Measurements from ENCODE around the gene PLAC9. TPM values are rescaled to one million over a fixed set of nuclear protein-coding genes. Genes with fewer than 3 reads are reported as not detected.

Gene PLAC9
- total and polyA plus RNA-seq, 9 donors, result 3.1 to 16.9 (median 6.7) TPM

GRCh38 chr10:80159166-80159873, 26.8 kb downstream of the PLAC9 start:
- TF ChIP-seq POLR2A (IDR thresholded peaks at IDR 0.05) (no peak), EP300 (IDR thresholded peaks at IDR 0.05) (no peak)
- TF ChIP-seq, protein P1, sequence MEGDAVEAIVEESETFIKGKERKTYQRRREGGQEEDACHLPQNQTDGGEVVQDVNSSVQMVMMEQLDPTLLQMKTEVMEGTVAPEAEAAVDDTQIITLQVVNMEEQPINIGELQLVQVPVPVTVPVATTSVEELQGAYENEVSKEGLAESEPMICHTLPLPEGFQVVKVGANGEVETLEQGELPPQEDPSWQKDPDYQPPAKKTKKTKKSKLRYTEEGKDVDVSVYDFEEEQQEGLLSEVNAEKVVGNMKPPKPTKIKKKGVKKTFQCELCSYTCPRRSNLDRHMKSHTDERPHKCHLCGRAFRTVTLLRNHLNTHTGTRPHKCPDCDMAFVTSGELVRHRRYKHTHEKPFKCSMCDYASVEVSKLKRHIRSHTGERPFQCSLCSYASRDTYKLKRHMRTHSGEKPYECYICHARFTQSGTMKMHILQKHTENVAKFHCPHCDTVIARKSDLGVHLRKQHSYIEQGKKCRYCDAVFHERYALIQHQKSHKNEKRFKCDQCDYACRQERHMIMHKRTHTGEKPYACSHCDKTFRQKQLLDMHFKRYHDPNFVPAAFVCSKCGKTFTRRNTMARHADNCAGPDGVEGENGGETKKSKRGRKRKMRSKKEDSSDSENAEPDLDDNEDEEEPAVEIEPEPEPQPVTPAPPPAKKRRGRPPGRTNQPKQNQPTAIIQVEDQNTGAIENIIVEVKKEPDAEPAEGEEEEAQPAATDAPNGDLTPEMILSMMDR (IDR thresholded peaks at IDR 0.05), result no peak
- H3K27me3 ChIP-seq, result no peaks in the 10 kb centered on the region
- H3K4me1 ChIP-seq (ENCODE audit: insufficient read depth), result peaks cover 11% of the 10 kb centered on the region
- WGBS, 3 donors, result 75 to 78% (median 78%) methylated on average over 9 of the region's 9 CpGs
- intact Hi-C loops (cut with DNase I), result loop anchor here in 3 of 4 donors (5.0 kb wide), 2 partner anchors 43 to 48 kb away; partner anchors contain the start of gene ANXA11 (in 2 of the 3)
- H3K4me3 ChIP-seq, result no peak overlapping the region
- H3K27ac ChIP-seq, result peak overlapping the region; percentile 16 to 41
- no peaks in the 10 kb centered on the region for H3K36me3 ChIP-seq
- no peaks in the 10 kb centered on the region for H3K9me3 ChIP-seq
- no peak for DNase-seq

DNA sequence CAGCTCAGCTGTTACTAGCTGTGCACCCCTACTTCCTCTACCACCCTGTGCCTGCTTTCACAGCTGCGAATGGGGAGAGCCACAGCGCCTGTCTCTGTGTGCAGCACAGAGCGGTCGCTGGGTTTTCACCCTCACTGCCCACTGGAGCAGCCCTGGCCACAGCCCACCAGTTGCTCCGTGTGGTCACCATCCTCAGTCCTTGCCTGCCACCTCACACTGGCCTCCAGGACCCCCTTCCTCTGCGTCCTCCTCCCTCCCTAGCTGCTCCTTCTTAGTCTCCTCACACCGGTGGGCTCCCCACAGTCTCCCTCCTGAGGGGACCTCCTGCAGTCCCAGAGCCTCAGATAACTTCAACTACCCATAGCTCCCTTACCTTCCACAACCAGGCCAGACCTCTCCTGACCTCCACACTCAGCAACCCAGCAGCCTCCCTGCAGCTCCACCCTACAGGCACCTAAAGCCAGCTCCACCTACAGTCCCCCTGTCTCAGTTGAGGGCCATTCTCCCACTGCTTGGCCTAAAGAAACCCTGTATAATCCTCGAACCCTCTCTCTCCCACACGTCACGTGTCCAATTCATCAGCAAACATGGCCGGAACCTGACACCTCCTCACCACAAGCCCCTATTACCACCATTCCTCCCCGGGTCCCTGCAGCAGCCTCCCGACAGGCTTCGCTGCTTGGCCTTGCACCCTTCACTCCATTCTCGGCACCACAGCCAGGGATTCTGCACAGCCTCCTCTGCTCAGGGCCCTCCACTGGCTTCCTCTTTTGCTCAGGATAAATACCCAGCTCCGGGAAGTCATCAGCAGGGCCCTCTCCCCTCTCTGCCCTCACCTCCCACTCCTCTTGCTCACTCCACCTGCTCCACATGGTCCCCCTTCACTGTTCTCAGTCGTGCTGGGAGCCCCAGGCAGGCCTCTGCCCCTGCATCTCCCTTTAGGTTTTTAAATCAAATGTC, 28.1 kb downstream of the PLAC9 start:
- intact Hi-C loops (cut with DNase I), result no loop called here
- H3K36me3 ChIP-seq, result no peaks in the 10 kb centered on the region
- H3K4me1 ChIP-seq (ENCODE audit: insufficient read depth), result peaks cover 11% of the 10 kb centered on the region
- WGBS, 3 donors, result 83 to 87% (median 86%) methylated on average over 17 of the region's 17 CpGs
- no peak for DNase-seq
- H3K27me3 ChIP-seq, result no peaks in the 10 kb centered on the region
- TF ChIP-seq POLR2A (IDR thresholded peaks at IDR 0.05) (no peak), EP300 (IDR thresholded peaks at IDR 0.05) (no peak)
- TF ChIP-seq, protein P1 (IDR thresholded peaks at IDR 0.05), result no peak
- no peak overlapping the region for H3K4me3 ChIP-seq
- H3K9me3 ChIP-seq, result no peaks in the 10 kb centered on the region
- H3K27ac ChIP-seq, result no peak overlapping the region

DNA sequence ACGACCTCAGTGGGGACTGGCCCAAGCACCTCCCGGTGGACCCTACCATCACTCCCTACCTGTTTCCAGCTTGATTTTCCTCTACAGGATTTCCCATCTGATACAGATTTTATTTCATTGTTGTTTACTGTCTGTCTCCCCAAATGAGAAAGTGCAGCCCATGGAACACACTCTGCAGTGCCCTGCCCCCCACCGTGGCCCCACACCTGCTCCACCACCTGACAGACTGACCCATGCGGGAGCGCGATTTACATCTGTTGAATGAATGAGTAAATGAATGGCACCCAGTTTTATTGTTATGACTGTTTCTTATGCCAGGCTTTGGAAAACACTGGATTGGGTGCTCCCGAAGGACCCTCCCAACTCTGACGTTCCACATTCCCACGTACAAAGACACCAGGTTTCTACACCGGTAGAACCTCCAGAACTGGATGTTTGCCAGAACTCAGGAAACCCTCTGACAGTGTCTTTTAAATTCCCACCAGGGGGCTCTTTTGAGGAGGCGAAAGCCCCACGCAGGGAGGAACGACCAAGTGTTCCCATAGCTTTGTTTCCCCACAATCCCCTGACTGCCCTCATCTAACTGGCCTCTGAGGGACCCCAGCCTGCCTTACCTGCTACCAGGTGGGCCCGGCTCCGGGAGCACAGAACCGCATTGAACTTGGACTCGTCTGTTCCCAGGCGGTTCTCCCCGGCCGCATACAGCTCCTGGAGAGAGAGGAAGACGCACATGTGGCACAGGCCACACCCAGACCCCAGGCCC, 29.0 kb downstream of the PLAC9 start:
- no peak for DNase-seq
- Histone ChIP-seq H3K4me3 (no peak overlapping the region), H3K27ac (no peak overlapping the region), H3K36me3 (no peaks in the 10 kb centered on the region), H3K27me3 (no peaks in the 10 kb centered on the region), H3K9me3 (no peaks in the 10 kb centered on the region), H3K4me1 (ENCODE audit: insufficient read depth) (peaks cover 11% of the 10 kb centered on the region)
- 73 to 84% (median 77%) methylated on average over 21 of the region's 21 CpGs for WGBS, 3 donors
- intact Hi-C loops (cut with DNase I), result no loop called here
- TF ChIP-seq EP300 (IDR thresholded peaks at IDR 0.05) (no peak), POLR2A (IDR thresholded peaks at IDR 0.05) (no peak)
- TF ChIP-seq, protein P1 (IDR thresholded peaks at IDR 0.05), result no peak

DNA sequence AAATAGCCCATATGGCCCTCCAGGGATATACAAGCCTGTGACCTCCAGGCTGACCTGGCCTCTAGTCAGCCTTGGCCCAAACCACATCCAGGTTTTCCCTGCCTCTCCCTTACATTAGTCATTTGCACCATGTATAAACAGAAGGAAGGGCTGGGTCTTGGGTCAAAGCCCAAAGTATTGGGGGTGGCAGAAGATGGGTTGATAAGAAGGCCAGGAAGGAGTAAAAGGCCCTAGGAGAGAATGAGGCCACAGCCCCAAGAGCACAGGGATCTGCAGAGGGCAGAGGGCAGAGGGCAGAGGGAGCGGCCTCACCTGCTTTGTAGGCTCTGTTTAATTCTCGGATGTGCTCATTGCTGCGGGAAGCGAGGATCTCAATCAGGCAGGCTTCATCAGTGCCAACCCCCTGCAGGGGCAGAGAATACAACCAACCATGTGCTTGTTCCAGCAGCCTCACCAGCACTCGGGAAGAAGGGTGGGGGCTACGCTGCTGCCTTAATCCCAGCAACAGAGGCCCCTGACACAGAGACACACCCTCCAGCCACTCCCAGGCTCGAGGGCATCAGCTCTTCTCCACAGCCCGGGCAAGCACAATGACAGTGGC, 31.3 kb downstream of the PLAC9 start:
- Histone ChIP-seq H3K4me3 (no peak overlapping the region), H3K9me3 (no peaks in the 10 kb centered on the region), H3K27ac (no peak overlapping the region), H3K4me1 (ENCODE audit: insufficient read depth) (peaks cover 3% of the 10 kb centered on the region), H3K36me3 (no peaks in the 10 kb centered on the region), H3K27me3 (no peaks in the 10 kb centered on the region)
- intact Hi-C loops (cut with DNase I), result no loop called here
- no peak for DNase-seq
- TF ChIP-seq POLR2A (IDR thresholded peaks at IDR 0.05) (no peak), EP300 (IDR thresholded peaks at IDR 0.05) (no peak)
- TF ChIP-seq, protein P1 (IDR thresholded peaks at IDR 0.05), result no peak
- WGBS, 3 donors, result 73 to 91% (median 86%) methylated on average over 8 of the region's 8 CpGs
